NCI-H2107 (cell line): ENCODE data around the gene OBSL1.

Source experiments
- DNase-seq: peaks from one replicate; lab custom pipeline; 2025; lab: John Stamatoyannopoulos, UW

Gene OBSL1

GRCh38 chr2:219596954-219597551 is 25.7 kb upstream of the OBSL1 start:
- no peak for DNase-seq

GRCh38 chr2:219595256-219595655 is 23.9 kb upstream of the OBSL1 start:
- DNase-seq: no peak

DNA sequence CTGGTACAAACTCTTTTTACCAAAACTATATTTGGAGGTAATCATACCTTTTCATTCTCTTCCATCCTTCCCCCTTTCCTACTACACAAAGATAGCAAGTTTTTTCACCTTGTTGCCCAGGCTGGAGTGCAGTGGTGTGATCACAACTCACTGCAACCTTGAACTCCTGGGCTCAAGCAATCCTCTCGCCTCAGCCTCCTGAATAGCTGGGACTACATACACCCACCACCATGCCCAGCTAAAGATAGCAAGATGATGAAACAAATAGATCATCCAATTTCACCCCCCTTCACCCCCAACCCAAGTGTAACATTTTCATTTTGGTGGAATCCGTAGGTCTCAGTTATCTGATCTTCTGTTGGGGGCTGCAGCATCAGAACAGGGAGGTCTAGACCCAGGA is 21.8 kb upstream of the OBSL1 start:
- no peak for DNase-seq

- DNase-seq: no peak
Observed at GRCh38 chr2:219592736-219593135, 21.4 kb upstream of the OBSL1 start.

DNA sequence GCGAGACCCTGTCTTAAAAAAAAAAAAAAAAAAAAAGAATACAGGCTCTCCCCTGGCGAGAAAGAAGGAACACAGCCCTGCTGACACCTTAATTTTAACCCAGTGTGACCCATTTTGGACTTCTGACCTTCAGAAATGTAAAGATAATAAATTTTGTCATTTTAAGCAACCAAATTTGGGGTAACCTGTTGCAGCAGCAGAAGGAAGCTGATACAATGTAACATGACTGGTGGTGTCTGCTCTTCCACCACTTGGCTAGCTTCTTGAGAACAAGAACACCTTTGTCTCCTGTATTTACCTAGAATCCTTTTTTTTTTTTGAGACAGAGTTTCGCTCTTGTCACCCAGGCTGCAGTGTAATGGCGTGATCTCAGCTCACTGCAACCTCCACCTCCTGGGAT is 19.8 kb upstream of the OBSL1 start:
- DNase-seq: no peak

GRCh38 chr2:219581346-219581745 is 10.0 kb upstream of the OBSL1 start:
- no peak for DNase-seq

DNA sequence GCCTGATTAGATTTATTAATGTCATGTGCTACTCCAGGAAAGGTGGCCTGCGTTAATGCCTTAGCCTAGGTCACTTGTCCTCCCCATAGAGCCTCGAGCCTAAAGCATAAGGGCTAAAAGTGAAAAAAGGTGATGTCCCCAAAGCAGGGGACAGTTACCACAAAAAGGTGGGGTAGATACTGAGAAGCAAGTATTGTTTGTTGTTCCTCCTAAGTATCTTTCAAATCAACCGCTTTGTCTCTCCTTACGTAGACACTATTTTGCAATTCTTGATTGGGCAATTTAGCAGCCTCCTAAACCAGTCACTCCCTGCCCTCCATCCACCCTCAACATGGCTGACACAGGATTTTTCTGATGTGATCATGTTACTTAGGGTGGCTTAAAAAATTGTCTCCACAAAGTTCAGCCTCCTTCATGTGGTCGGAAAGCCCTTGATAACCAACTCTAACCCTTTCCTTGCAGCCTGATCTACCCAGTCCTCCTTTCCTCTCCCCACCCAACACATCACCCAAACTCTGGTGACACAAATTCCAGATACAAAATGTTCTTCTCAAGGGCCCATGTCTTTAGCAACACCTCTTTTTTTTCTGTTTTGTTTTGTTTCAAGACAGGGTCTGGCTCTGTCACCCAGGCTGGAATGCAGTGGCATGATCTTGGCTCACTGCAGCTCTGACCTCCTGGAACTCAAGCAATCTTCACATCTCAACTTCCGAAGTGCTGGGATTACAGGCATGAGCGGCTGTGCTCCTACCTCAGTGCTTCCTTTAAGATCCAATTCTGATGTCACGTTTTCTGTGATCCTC is 7.7 kb upstream of the OBSL1 start:
- DNase-seq: no peak

GRCh38 chr2:219576505-219577388 is 5.4 kb upstream of the OBSL1 start:
- peak; percentile 28 for DNase-seq

DNA sequence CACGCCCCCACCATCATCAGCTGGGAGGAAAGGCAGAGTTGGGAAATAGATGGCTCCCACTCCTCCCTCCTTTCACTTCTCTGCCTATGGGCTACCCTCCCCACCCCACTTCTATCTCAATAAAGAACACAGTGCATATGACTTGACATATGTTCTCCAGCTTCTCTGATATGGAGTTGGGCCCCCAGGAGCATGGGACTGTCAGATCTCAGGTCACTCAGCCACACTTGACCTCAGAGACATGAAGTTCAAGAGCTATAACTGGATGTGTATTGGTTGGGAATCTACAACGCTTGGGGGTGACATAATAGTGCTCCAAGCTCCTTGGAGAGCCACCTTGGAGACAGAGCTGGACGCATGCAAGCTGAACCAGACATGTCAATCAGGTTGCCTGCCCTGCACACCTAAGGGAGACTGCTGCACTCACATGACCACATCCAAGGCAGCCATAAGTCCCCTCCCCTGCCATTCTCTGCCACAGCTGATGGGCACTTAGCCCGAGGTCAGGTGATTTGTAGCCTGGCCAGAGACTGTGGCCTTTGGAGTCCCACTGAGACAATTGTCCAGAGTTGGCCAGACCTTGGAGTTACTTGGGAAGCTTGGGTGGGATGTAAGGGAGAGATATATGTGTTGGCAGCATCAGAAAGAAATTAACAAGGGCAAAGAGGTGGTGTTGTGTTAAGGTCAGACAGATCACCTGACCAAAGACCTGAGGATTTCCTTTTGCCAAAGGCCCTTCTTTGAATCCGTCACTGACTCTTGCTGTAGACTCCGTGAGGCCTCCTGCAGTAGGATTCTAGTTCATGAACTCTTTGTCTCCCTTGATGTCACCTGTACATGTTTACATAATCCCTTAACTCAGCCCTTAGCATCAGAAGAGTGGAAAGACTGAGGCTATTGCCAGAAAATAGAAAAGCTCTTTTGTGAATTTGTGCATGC is 4.5 kb upstream of the OBSL1 start:
- DNase-seq: no peak

DNA sequence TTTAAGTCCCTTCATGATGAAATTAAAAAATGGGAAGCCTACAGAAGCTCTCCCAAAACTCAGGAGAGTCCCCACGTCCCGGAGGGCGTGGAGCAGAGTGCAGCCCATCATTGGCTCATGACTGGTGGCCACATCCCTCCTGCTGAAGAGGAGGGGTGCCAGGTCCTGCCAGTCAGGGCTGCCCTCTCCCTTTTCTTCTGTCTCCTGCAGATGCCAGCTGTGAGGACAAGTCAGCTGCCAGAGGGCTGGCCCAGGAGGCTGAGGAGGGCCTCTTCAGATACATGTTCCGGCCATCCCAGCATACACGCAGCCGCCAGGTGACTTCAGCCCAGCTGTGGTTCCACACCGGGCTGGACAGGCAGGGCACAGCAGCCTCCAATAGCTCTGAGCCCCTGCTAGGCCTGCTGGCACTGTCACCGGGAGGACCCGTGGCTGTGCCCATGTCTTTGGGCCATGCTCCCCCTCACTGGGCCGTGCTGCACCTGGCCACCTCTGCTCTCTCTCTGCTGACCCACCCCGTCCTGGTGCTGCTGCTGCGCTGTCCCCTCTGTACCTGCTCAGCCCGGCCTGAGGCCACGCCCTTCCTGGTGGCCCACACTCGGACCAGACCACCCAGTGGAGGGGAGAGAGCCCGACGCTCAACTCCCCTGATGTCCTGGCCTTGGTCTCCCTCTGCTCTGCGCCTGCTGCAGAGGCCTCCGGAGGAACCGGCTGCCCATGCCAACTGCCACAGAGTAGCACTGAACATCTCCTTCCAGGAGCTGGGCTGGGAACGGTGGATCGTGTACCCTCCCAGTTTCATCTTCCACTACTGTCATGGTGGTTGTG is 3.4 kb upstream of the OBSL1 start:
- no peak for DNase-seq

- no peak for DNase-seq
Observed at GRCh38 chr2:219573166-219573565, 1.8 kb upstream of the OBSL1 start.

GRCh38 chr2:219572237-219573001 is 1.1 kb upstream of the OBSL1 start, which contains the start of gene INHA:
Gene INHA, plus strand, starts transcription at chr2:219572310. Its CDS starts 65 bp downstream, at chr2:219572375.
- no peak for DNase-seq

- no peak for DNase-seq
Observed at GRCh38 chr2:219570924-219571310, 422 bp downstream of the OBSL1 start.

- DNase-seq: no peak
Observed at GRCh38 chr2:219570194-219570923, 980 bp downstream of the OBSL1 start.

DNA sequence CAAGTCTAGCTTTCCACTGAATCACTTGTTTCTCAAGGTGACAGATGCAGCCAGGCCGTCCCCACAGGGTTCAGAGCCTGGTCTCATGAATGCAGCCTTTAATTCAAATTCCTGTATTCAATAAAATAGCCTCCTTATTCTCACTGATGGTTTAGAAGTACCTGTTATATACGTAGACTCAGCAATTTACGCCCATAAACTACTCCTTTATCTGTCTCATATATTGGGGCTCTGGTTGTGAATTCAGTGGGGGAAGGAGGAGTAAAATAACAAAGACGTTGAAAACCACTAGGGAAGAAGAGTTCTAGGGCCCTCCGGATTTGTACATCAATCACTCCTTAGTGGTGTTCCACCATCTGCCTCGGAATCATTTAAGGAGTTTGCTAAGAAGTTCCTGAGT is 1.7 kb downstream of the OBSL1 start:
- DNase-seq: no peak

DNA sequence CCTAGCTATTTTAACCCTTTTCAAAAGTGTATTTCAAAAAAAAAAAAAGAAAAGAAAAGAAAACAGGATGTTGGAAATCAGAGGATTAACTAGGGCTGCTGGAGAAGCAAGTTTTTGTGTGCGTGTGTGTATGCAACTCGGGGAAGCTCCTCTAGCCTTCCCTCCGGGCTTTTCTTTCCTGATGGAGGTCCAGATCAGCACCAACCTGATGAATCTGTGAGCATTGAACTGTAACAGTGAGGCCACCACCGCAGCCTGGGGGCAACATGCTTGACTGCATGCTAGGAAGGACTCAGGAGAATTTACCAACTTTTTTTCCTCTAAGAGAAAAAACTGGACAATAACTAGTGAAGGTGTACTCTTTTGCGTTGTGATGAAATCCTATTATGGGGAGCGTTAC is 2.3 kb downstream of the OBSL1 start:
- DNase-seq: no peak

DNA sequence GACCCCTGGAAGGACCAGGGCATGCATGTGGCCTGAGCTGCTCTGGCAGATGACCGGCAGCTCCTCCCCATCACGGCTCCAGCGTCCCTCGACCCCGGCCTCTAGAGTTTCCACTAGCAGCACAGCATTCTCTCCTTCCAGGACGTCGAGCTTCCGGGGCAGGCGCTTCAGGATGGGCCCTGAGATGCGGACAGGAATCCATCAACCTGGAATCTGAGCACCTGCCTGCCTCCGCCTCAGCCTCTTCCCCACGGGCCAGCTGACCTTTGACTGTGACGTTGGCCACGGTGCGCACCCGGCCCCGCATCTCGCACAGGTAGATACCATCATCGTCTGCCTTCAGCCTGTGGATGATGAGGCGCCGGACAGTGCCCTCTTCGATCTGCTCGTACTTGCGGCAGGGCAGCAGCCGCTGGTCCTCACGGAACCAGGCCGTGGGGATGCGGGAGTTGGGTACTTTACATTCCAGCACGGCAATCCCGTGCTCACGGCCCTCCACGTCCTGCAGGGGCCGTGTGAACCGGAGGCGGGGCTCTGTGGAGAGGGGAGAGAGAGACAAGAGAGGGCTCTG is 3.5 kb downstream of the OBSL1 start:
- no peak for DNase-seq

- DNase-seq: no peak
Observed at GRCh38 chr2:219567131-219567530, 4.2 kb downstream of the OBSL1 start.

- no peak for DNase-seq
Observed at GRCh38 chr2:219566640-219567039, 4.7 kb downstream of the OBSL1 start.
